Ovary (tissue), 9 donors: ENCODE results near the gene SDK1. TPM values are rescaled to one million over a fixed set of nuclear protein-coding genes. Genes with fewer than 3 reads are reported as not detected.

ENCODE experiments used
- DNase-seq, 5 donors: peaks; one replicate each; pipeline ENCODE4 v3.0.0-alpha.2; 2019 to 2020
- H3K27ac ChIP-seq, 2 donors: fragments of 200-600 bp; one replicate each; pipeline versions ENCODE4 v1.5.1 to v1.8.0; 2019 to 2022
- H3K27me3 ChIP-seq: fragments of 200-600 bp; one replicate; pipeline ENCODE4 v1.8.0; 2022
- H3K36me3 ChIP-seq: fragments of 200-600 bp; sonication (generic); one replicate; pipeline ENCODE4 v1.5.1; 2019
- H3K4me1 ChIP-seq: one replicate; pipeline ENCODE4 v1.8.1; 2013; ENCODE audit warnings: mild to moderate bottlenecking, moderate library complexity; ENCODE audit not compliant: insufficient read depth
- H3K4me3 ChIP-seq: fragments of 200-600 bp; sonication (generic); one replicate; pipeline ENCODE4 v1.5.1; 2017
- H3K9me3 ChIP-seq, 2 donors: fragments of 200-600 bp in 1 of 2; sonication (generic) in 1 of 2; one replicate each; pipeline versions ENCODE4 v1.5.1 to v1.8.1; 2013 to 2019; ENCODE audit warnings: mild to moderate bottlenecking in 1 of 2, moderate library complexity in 1 of 2
- EP300 ChIP-seq: sonication (generic); formaldehyde crosslinking; IDR thresholded peaks from one replicate; pipeline ENCODE4 v1.6.1; 2017; ENCODE audit warnings: antibody characterized with exemption
- POLR2A ChIP-seq: fragments of 450-650 bp; IDR thresholded peaks from one replicate; pipeline ENCODE4 v1.6.1; 2017; ENCODE audit warnings: antibody characterized with exemption, mild to moderate bottlenecking, moderate library complexity
- WGBS, 3 donors: extraction: QIAGEN DNeasy Blood & Tissue Kit in 1 of 3; methylation state at CpG; one replicate each; pipeline versions ENCODE4 v1.1.5 to v1.1.7; 2013 to 2017; 5-methylcytosine and 5-hydroxymethylcytosine counted together
- intact Hi-C, 4 donors: fragments of 100-400 bp; cut with DNase I; formaldehyde crosslinking; loops; one replicate each; pipeline versions ENCODE4 v1.11.0 to v1.15.1; 2022 to 2023
- polyA plus RNA-seq, 2 donors: library from polyadenylated mRNA; stranded (reverse); fragments of 200-250 nt in 1 of 2; fragments of 350-450 nt in 1 of 2; fragmentation: Illumina TruSeq in 1 of 2; extraction: RNeasy Lipid Tissue Mini Kit (QIAGEN cat#74804) in 1 of 2; gene quantifications; one replicate each; pipeline ENCODE4 v1.2.3, GENCODE V29; 2013 to 2014
- total RNA-seq, 7 donors: library from RNA; depleted of rRNA in 2 of 7; stranded (reverse); fragments of >200 nt in 2 of 7; fragmentation: NEBNext Ultra II Directional in 3 of 7; extraction: Animal tissue kit (Norgen Biotek cat#: 25700) in 3 of 7; gene quantifications; one replicate each; pipeline versions ENCODE4 v1.1.0 to v1.2.4, GENCODE V29; 2016 to 2023
- TF ChIP-seq, protein P1 (sequence below), 3 donors: fragments of 450-650 bp in 2 of 3; fragments of 200-600 bp in 1 of 3; IDR thresholded peaks; one replicate each; pipeline versions ENCODE4 v1.5.1 to v1.8.0; 2016 to 2022; ENCODE audit warnings: antibody characterized with exemption in 3 of 3, mild to moderate bottlenecking in 1 of 3
- donor health status: DM: no; HTN: no; CAD: no; lungs with moderate emphysema.
- donor health status: DM: no; HTN: no; CAD: no.
- donor health status: Bipolar disorder and iron deficiency.
- donor health status: DM: yes; HTN: yes; CAD: no.
- donor health status: DM: no; HTN: no; CAD: no.
- donor health status: DM: yes; HTN: yes; CAD: no.

The SDK1 gene
- total and polyA plus RNA-seq, 9 donors: 1.2 to 13.3 (median 4.4) TPM

DNA sequence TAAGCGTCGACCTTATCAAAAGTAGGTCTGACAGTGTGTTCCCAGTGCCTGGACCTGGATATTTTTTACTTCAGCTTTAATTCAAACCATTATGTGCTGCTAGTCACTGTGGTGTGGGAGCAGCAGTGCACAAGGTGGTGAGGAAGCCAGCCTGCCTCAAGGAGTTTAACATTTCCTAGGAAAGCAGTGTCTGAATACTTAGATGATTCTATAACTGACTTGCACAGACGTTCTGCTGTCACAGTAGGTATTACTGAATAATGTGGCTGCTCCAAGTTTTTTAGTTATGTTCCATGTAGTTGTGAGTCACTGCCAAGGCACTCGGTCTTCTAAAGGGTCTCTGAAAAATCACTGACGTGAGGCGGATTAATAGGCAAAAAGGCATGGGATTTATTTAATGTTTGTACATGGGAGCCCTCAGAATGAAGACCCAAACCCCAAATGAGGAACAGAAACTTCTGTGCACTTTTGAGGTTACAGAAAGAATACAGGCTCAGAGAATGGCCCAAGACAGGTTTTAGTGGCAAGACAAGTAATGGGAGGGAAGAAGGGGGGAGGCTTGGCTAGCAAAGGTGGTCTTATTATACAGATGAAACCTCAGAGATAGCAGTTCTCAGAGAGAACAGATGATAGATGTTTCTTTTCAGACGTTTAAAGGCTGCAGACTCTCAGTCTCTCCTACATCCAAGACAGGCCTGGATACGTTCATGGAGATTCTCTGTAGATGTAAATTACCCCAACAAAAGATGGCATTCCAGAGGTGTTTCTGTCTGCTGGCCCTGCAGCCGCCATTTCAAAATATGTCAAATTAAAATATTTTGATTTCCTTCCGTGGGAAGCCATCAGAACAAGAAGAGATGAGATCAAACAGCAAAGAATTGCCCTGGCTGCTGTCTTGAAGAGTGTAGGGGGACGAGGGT lies 209.3 kb downstream of the SDK1 start:
- no peak for DNase-seq
- Histone ChIP-seq H3K36me3 (no peaks in the 10 kb centered on the region), H3K27me3 (no peaks in the 10 kb centered on the region), H3K4me3 (no peak overlapping the region), H3K9me3 (no peaks in the 10 kb centered on the region), H3K27ac (no peak overlapping the region), H3K4me1 (no peaks in the 10 kb centered on the region)
- 68 to 79% (median 76%) methylated on average over 11 of the region's 11 CpGs for WGBS, 3 donors
- intact Hi-C loops: no loop called here
- TF ChIP-seq EP300 (no peak), POLR2A (no peak)
- TF ChIP-seq, protein P1, sequence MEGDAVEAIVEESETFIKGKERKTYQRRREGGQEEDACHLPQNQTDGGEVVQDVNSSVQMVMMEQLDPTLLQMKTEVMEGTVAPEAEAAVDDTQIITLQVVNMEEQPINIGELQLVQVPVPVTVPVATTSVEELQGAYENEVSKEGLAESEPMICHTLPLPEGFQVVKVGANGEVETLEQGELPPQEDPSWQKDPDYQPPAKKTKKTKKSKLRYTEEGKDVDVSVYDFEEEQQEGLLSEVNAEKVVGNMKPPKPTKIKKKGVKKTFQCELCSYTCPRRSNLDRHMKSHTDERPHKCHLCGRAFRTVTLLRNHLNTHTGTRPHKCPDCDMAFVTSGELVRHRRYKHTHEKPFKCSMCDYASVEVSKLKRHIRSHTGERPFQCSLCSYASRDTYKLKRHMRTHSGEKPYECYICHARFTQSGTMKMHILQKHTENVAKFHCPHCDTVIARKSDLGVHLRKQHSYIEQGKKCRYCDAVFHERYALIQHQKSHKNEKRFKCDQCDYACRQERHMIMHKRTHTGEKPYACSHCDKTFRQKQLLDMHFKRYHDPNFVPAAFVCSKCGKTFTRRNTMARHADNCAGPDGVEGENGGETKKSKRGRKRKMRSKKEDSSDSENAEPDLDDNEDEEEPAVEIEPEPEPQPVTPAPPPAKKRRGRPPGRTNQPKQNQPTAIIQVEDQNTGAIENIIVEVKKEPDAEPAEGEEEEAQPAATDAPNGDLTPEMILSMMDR (IDR thresholded peaks at IDR 0.05): no peak

DNA sequence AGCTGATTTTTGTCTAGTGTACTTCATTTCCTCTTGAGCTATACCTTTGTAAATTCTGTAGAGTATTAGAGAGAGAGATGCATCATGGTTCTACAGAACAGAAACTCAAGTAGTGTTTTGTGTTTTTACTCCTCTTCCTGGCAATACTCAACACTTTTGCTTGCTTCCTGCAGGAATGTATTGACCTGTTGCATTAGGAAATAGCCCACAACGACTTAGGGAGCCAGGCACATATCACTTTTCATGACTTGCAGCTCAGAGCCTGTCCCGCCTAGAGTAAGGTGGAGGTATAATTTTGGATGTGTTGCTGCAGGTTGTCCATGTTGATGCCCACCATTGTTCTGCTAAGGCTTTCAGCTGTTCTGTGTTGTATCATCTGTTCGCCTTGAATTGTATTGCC lies 216.3 kb downstream of the SDK1 start:
- WGBS, 3 donors: 83 to 85% (median 84%) methylated on average over 3 of the region's 3 CpGs
- Histone ChIP-seq H3K27ac (no peak overlapping the region), H3K9me3 (no peaks in the 10 kb centered on the region), H3K27me3 (no peaks in the 10 kb centered on the region), H3K4me3 (no peak overlapping the region), H3K4me1 (no peaks in the 10 kb centered on the region), H3K36me3 (no peaks in the 10 kb centered on the region)
- intact Hi-C loops: no loop called here
- TF ChIP-seq, protein P1 (IDR thresholded peaks at IDR 0.05): no peak
- TF ChIP-seq POLR2A (no peak), EP300 (no peak)
- DNase-seq: no peak

DNA sequence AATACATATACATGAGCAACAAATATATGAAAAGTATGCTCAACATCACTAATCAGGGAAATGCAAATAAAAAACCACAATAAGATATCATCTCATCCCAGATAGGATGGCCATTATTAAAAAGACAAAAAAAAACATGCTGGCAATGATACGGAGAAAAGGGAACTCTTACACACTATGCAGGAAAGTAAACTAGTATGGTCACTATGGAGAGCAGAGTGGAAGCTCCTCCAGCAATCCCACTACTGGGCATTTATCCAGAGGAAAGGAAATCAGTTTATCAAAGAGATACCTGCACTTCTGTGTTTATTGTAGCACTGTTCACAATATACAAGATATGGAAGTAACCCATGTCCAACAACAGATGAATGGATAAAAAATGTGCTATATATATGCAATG lies 217.5 kb downstream of the SDK1 start:
- no peaks in the 10 kb centered on the region for H3K4me1 ChIP-seq
- no peak for DNase-seq
- no peak overlapping the region for H3K4me3 ChIP-seq
- 49 to 89% (median 75%) methylated on average over 1 of the region's 1 CpG for WGBS, 3 donors
- no peak overlapping the region for H3K27ac ChIP-seq
- H3K27me3 ChIP-seq: no peaks in the 10 kb centered on the region
- intact Hi-C loops: no loop called here
- H3K9me3 ChIP-seq: no peaks in the 10 kb centered on the region
- TF ChIP-seq POLR2A: no peak
- no peak for TF ChIP-seq EP300
- TF ChIP-seq, protein P1 (IDR thresholded peaks at IDR 0.05): no peak
- no peaks in the 10 kb centered on the region for H3K36me3 ChIP-seq

DNA sequence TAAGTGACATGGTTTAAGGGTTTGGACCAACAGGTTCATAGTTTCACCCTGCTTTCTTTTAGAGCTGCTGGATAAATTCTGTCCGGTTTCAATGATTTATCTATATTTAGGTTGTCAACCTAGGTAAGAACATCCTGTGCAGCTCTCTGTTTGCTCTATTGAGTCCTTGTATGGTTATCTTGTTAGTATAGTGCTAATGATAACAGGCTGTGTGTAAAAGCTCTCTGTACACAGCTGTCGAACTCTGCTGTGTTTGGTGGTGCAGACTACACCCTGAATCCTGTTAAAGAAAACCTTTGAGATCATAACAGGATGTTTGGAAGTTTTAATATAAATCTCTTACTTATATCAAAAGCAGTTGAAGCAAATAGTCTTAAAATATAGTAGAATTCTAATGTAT lies 219.2 kb downstream of the SDK1 start:
- no peaks in the 10 kb centered on the region for H3K27me3 ChIP-seq
- no peak for DNase-seq
- no peaks in the 10 kb centered on the region for H3K36me3 ChIP-seq
- TF ChIP-seq, protein P1 (IDR thresholded peaks at IDR 0.05): no peak
- TF ChIP-seq EP300 (no peak), POLR2A (no peak)
- no peak overlapping the region for H3K27ac ChIP-seq
- H3K9me3 ChIP-seq: no peaks in the 10 kb centered on the region
- intact Hi-C loops: no loop called here
- no peaks in the 10 kb centered on the region for H3K4me1 ChIP-seq
- H3K4me3 ChIP-seq: no peak overlapping the region
- WGBS, 3 donors: 8 to 44% (median 25%) methylated on average over 2 of the region's 2 CpGs
